ENCODE results near the gene ZNF536. TPM values are rescaled to one million over a fixed set of nuclear protein-coding genes. Genes with fewer than 3 reads are reported as not detected.

Gene ZNF536
- total RNA-seq, 1 experiment from 2014 or later, result 0.05 TPM

DNA sequence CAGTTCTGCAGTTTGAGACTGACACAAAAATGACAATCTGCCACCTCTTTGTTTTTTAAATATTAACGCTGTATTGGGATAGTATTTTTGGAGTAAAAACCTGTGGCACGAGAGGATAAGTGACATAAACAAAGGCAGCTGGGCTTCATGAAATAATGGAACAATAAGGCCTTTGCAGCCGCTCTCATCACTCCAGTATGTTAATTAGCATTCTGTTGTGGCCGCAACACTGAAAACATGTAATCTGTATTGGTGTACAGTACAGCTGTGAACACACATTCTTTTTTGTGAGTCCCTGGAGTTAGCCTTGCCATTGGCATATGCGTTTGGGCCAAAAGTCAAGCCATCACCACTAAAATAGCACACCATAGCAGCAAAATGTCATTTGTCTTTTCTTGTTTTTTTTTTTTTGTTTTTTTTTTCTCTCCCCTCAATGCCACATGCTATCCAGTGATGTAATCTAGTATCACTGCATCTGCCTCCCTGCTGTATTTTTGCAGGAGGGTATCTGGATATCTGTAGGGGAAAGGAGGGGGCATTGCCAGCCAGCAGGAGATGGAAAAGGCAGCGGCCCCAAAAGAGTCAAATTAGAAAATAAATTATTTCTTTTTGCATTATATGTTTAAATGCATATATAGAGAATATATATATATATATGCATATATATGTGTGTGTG is 885 bp upstream of the ZNF536 start:
- ATAC-seq (no peak), DNase-seq (ENCODE audit: low read depth, low spot score) (no peak)
- H3K36me3 ChIP-seq (ENCODE audit: control insufficient read depth, insufficient read depth, low read length), result no peaks in the 10 kb centered on the region; the same call in 1 of the 2 replicates
- ChIA-PET CTCF (no interaction called here), POLR2A (no interaction called here)
- no peak overlapping the region for H3K4me3 ChIP-seq (ENCODE audit: low read depth in 2 of 2, low read length in 2 of 2)
- BruUV-seq (replicated peaks), result no TSS peak
- H3K27me3 ChIP-seq (ENCODE audit: control insufficient read depth, insufficient read depth, low read length), result peaks cover 21% of the 10 kb centered on the region
- intact Hi-C loops (cut with micrococcal nuclease; ENCODE audit: unreplicated experiment), result no loop called here
- in situ Hi-C loops (cut with HindIII; ENCODE audit: low pct_unique_long_range_greater_than_20kb, low sequenced_read_pairs), result no loop called here
- H3K9me3 ChIP-seq (ENCODE audit: control insufficient read depth, insufficient read depth, low read depth, low read length), result no peaks in the 10 kb centered on the region
- no peak overlapping the region for H3K27ac ChIP-seq (ENCODE audit: low read length)
- TF ChIP-seq TCF7L2 (IDR thresholded peaks at IDR 0.05; ENCODE audit: low read depth, low read length) (no peak), REST (IDR thresholded peaks at IDR 0.05; ENCODE audit: insufficient read depth in 1 of 2, low read depth in 2 of 2, low read length in 1 of 2) (no peak)
- TF ChIP-seq, protein P1, sequence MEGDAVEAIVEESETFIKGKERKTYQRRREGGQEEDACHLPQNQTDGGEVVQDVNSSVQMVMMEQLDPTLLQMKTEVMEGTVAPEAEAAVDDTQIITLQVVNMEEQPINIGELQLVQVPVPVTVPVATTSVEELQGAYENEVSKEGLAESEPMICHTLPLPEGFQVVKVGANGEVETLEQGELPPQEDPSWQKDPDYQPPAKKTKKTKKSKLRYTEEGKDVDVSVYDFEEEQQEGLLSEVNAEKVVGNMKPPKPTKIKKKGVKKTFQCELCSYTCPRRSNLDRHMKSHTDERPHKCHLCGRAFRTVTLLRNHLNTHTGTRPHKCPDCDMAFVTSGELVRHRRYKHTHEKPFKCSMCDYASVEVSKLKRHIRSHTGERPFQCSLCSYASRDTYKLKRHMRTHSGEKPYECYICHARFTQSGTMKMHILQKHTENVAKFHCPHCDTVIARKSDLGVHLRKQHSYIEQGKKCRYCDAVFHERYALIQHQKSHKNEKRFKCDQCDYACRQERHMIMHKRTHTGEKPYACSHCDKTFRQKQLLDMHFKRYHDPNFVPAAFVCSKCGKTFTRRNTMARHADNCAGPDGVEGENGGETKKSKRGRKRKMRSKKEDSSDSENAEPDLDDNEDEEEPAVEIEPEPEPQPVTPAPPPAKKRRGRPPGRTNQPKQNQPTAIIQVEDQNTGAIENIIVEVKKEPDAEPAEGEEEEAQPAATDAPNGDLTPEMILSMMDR (IDR thresholded peaks at IDR 0.05), result no peak
- H3K4me1 ChIP-seq (ENCODE audit: control insufficient read depth, insufficient read depth, low read length), result no peaks in the 10 kb centered on the region

- H3K27me3 ChIP-seq (ENCODE audit: control insufficient read depth, insufficient read depth, low read length), result peaks cover 18% of the 10 kb centered on the region
- H3K9me3 ChIP-seq (ENCODE audit: control insufficient read depth, insufficient read depth, low read depth, low read length), result no peaks in the 10 kb centered on the region
- DNase-seq (ENCODE audit: low read depth, low spot score) (no peak), ATAC-seq (no peak)
- ChIA-PET CTCF (interaction anchor here (0.5 kb wide), 1 partner anchor 501 kb away, joined by 4 read pairs; no protein-coding TSS in a partner anchor), POLR2A (no interaction called here)
- no peak for TF ChIP-seq TCF7L2 (IDR thresholded peaks at IDR 0.05; ENCODE audit: low read depth, low read length)
- no peak for TF ChIP-seq SIN3A (IDR thresholded peaks at IDR 0.05; ENCODE audit: borderline replicate concordance, insufficient read depth, low read depth, low read length)
- TF ChIP-seq, protein P1 (IDR thresholded peaks at IDR 0.05), result no peak
- no peak for TF ChIP-seq REST (IDR thresholded peaks at IDR 0.05; ENCODE audit: insufficient read depth in 1 of 2, low read depth in 2 of 2, low read length in 1 of 2)
- TF ChIP-seq POLR2AphosphoS5 (IDR thresholded peaks at IDR 0.05; ENCODE audit: low read depth, low read length), result no peak
- in situ Hi-C loops (cut with HindIII; ENCODE audit: low pct_unique_long_range_greater_than_20kb, low sequenced_read_pairs) (no loop called here), intact Hi-C loops (cut with micrococcal nuclease; ENCODE audit: unreplicated experiment) (no loop called here)
- no peak overlapping the region for H3K4me3 ChIP-seq (ENCODE audit: low read depth in 2 of 2, low read length in 2 of 2)
- no TSS peak for BruUV-seq (replicated peaks)
- H3K36me3 ChIP-seq (ENCODE audit: control insufficient read depth, insufficient read depth, low read length), result no peaks in the 10 kb centered on the region; the same call in 1 of the 2 replicates
- no peaks in the 10 kb centered on the region for H3K4me1 ChIP-seq (ENCODE audit: control insufficient read depth, insufficient read depth, low read length)
- H3K27ac ChIP-seq (ENCODE audit: low read length), result no peak overlapping the region
Observed at GRCh38 chr19:30373593-30373992, 1.4 kb downstream of the ZNF536 start.
